H1 (cell line): ENCODE results near the gene ARID4B. TPM values are rescaled to one million over a fixed set of nuclear protein-coding genes. Genes with fewer than 3 reads are reported as not detected.

Experiments
- CTCF ChIA-PET: fragments of 300-600 bp; sonication (Branson Sonifier 250); formaldehyde crosslinking; loops from one replicate; lab custom pipeline; 2021; ENCODE audit not compliant: partially characterized antibody; lab: Charles Lee
- POLR2A ChIA-PET: fragments of 300-600 bp; sonication (Branson Sonifier 250); formaldehyde crosslinking; loops from one replicate; lab custom pipeline; 2021; ENCODE audit warnings: inconsistent platforms; ENCODE audit not compliant: partially characterized antibody; lab: Charles Lee
- DNase-seq, 2 experiments: peaks; one replicate each; pipeline versions ENCODE4 v3.0.0 to v3.0.0-alpha.2; 2010 to 2022; ENCODE audit warnings: low spot score in 2 of 2, low read depth in 1 of 2, mixed read lengths in 1 of 2
- FAIRE-seq: peaks from 2 replicates; lab custom pipeline; 2011; peaks lifted over from hg19 to GRCh38; lab: Jason Lieb, UNC
- H2AFZ ChIP-seq: 2 replicates; pipeline ENCODE4 v1.8.1; 2012; ENCODE audit warnings: low read length, inconsistent platforms
- H2AK5ac ChIP-seq: 2 replicates; pipeline ENCODE4 v1.6.1; 2013; ENCODE audit warnings: low read depth, low read length
- H2BK120ac ChIP-seq: replicated peaks from 2 replicates; pipeline ENCODE3; 2013; ENCODE audit warnings: low read depth, low read length, inconsistent platforms
- H2BK12ac ChIP-seq: 2 replicates; pipeline ENCODE4 v1.6.1; 2013; ENCODE audit warnings: low read depth, low read length
- H2BK15ac ChIP-seq: 2 replicates; pipeline ENCODE4 v1.6.1; 2013; ENCODE audit warnings: low read length
- H2BK20ac ChIP-seq: 2 replicates; pipeline ENCODE4 v1.6.1; 2013; ENCODE audit warnings: low read length
- H2BK5ac ChIP-seq: 2 replicates; pipeline ENCODE4 v1.6.1; 2013; ENCODE audit warnings: low read depth, low read length
- H3K14ac ChIP-seq: 2 replicates; pipeline ENCODE4 v1.6.1; 2013; ENCODE audit warnings: inconsistent platforms; ENCODE audit not compliant: insufficient read length
- H3K18ac ChIP-seq: 2 replicates; pipeline ENCODE4 v1.6.1; 2013; ENCODE audit warnings: low read length; ENCODE audit errors: extremely low read depth
- H3K23ac ChIP-seq: 2 replicates; pipeline ENCODE4 v1.6.1; 2013; ENCODE audit warnings: inconsistent platforms; ENCODE audit not compliant: insufficient read length
- H3K23me2 ChIP-seq: 2 replicates; pipeline ENCODE4 v1.6.1; 2013; ENCODE audit warnings: low read depth, low read length
- H3K27ac ChIP-seq: 2 replicates; pipeline ENCODE4 v1.6.1; 2011; ENCODE audit warnings: low read depth, low read length, inconsistent platforms
- H3K27me3 ChIP-seq, 4 experiments: replicated peaks in 1 of 4; 1 replicate in 1 of 4; 2 replicates in 3 of 4; pipeline versions ENCODE4 v1.6.1 to v1.8.1; 2011 to 2013; ENCODE audit warnings: low read length in 3 of 4, mild to moderate bottlenecking in 3 of 4, inconsistent platforms in 2 of 4, mixed read lengths in 2 of 4, moderate library complexity in 1 of 4; ENCODE audit not compliant: control insufficient read depth in 3 of 4, insufficient read depth in 3 of 4; ENCODE audit errors: extremely low read depth in 1 of 4
- H3K36me3 ChIP-seq, 4 experiments: 2 replicates each; pipeline versions ENCODE4 v1.6.1 to v1.8.1; 2011 to 2013; ENCODE audit warnings: mild to moderate bottlenecking in 4 of 4, low read length in 3 of 4, moderate library complexity in 2 of 4, control low read depth in 1 of 4, inconsistent platforms in 1 of 4; ENCODE audit not compliant: insufficient read depth in 4 of 4, control insufficient read depth in 2 of 4
- H3K4ac ChIP-seq: replicated peaks from 2 replicates; pipeline ENCODE3; 2013; ENCODE audit warnings: low read length, low read depth, mixed read lengths, inconsistent platforms; ENCODE audit not compliant: insufficient read length
- H3K4me1 ChIP-seq, 4 experiments: replicated peaks in 1 of 4; 1 replicate in 1 of 4; 2 replicates in 3 of 4; pipeline versions ENCODE4 v1.6.1 to v1.8.1; 2011 to 2013; ENCODE audit warnings: low read length in 3 of 4, inconsistent platforms in 2 of 4, mixed read lengths in 1 of 4; ENCODE audit not compliant: insufficient read depth in 4 of 4, control insufficient read depth in 3 of 4
- H3K4me2 ChIP-seq, 2 experiments: 2 replicates each; pipeline versions ENCODE4 v1.6.1 to v1.8.1; 2011 to 2013; ENCODE audit warnings: low read depth in 2 of 2, low read length in 2 of 2, control low read depth in 1 of 2, inconsistent platforms in 1 of 2, mild to moderate bottlenecking in 1 of 2; ENCODE audit not compliant: insufficient read depth in 1 of 2
- H3K4me3 ChIP-seq, 4 experiments: fragments of 200-600, 300-600 bp in 1 of 4; sonication (generic), shearing (Covaris generic), sonication (Bioruptor Twin) in 1 of 4; 2 replicates each; pipeline versions ENCODE4 v1.5.1 to v1.8.1; 2011 to 2016; ENCODE audit warnings: low read length in 4 of 4, low read depth in 3 of 4, control low read depth in 2 of 4, inconsistent platforms in 2 of 4, mild to moderate bottlenecking in 2 of 4, mixed read lengths in 1 of 4, moderate library complexity in 1 of 4; ENCODE audit not compliant: insufficient read depth in 2 of 4; ENCODE audit errors: extremely low read depth in 1 of 4
- H3K56ac ChIP-seq: replicated peaks from 2 replicates; pipeline ENCODE3; 2013; ENCODE audit warnings: low read depth, mild to moderate bottlenecking, mixed read lengths, low read length, inconsistent platforms; ENCODE audit not compliant: insufficient read length
- H3K79me1 ChIP-seq: 2 replicates; pipeline ENCODE4 v1.6.1; 2013; ENCODE audit warnings: low read depth, low read length, control low read depth
- H3K79me2 ChIP-seq, 2 experiments: 2 replicates each; pipeline versions ENCODE4 v1.6.1 to v1.8.1; 2012 to 2013; ENCODE audit warnings: low read length in 2 of 2, mild to moderate bottlenecking in 2 of 2, inconsistent platforms in 1 of 2; ENCODE audit not compliant: insufficient read depth in 2 of 2, control insufficient read depth in 1 of 2
- H3K9ac ChIP-seq, 4 experiments: replicated peaks in 1 of 4; 1 replicate in 1 of 4; 2 replicates in 3 of 4; pipeline versions ENCODE4 v1.6.1 to v1.8.1; 2011 to 2013; ENCODE audit warnings: low read depth in 3 of 4, low read length in 3 of 4, control low read depth in 2 of 4, mild to moderate bottlenecking in 2 of 4, moderate library complexity in 2 of 4, inconsistent platforms in 1 of 4; ENCODE audit errors: extremely low read depth in 1 of 4
- H3K9me3 ChIP-seq, 2 experiments: 2 replicates each; pipeline versions ENCODE4 v1.6.1 to v1.8.1; 2012 to 2013; ENCODE audit warnings: mild to moderate bottlenecking in 2 of 2, moderate library complexity in 2 of 2, control low read depth in 1 of 2, inconsistent platforms in 1 of 2, low read depth in 1 of 2, low read length in 1 of 2, mixed read lengths in 1 of 2; ENCODE audit not compliant: insufficient read depth in 2 of 2
- H4K20me1 ChIP-seq, 2 experiments: replicated peaks in 1 of 2; 2 replicates each; pipeline versions ENCODE3 to v1.8.1; 2011 to 2013; ENCODE audit warnings: inconsistent platforms in 2 of 2, low read length in 2 of 2, mild to moderate bottlenecking in 1 of 2; ENCODE audit not compliant: insufficient read depth in 2 of 2, control insufficient read depth in 1 of 2
- H4K5ac ChIP-seq: 2 replicates; pipeline ENCODE4 v1.6.1; 2013; ENCODE audit warnings: low read length, low read depth, mixed read lengths, inconsistent platforms; ENCODE audit not compliant: insufficient read length
- H4K8ac ChIP-seq: 2 replicates; pipeline ENCODE4 v1.8.0; 2013; ENCODE audit warnings: mild to moderate bottlenecking, moderate library complexity, low read length, inconsistent platforms; ENCODE audit not compliant: insufficient read depth; ENCODE audit errors: extremely low read depth
- H4K91ac ChIP-seq: replicated peaks from 2 replicates; pipeline ENCODE3; 2013; ENCODE audit warnings: low read length, mixed read lengths, inconsistent platforms; ENCODE audit not compliant: insufficient read length
- GTF2F1 ChIP-seq: IDR thresholded peaks from 2 replicates; pipeline ENCODE4 v1.6.1; 2012; ENCODE audit warnings: low read depth, low read length, improper control_type of control experiment, borderline replicate concordance
- JUN ChIP-seq: IDR thresholded peaks from 2 replicates; pipeline ENCODE4 v1.6.1; 2011; ENCODE audit warnings: low read depth, mild to moderate bottlenecking, improper control_type of control experiment, low read length
- KDM4A ChIP-seq: IDR thresholded peaks from one replicate; pipeline ENCODE4 v1.7.1; 2012; ENCODE audit warnings: low read depth, mild to moderate bottlenecking, moderate library complexity, low read length, inconsistent platforms; ENCODE audit not compliant: severe bottlenecking
- NRF1 ChIP-seq: IDR thresholded peaks from 2 replicates; pipeline ENCODE4 v1.6.1; 2011; ENCODE audit warnings: mild to moderate bottlenecking, low read depth, low read length, improper control_type of control experiment
- PHF8 ChIP-seq: fragments of 200-600 bp; sonication (generic); conservative IDR thresholded peaks from 2 replicates; pipeline ENCODE4 v1.7.1; 2012; ENCODE audit warnings: low read depth, mild to moderate bottlenecking, inconsistent platforms, low read length, moderate library complexity
- POLR2AphosphoS5 ChIP-seq: IDR thresholded peaks from 2 replicates; pipeline ENCODE4 v1.6.1; 2011; ENCODE audit warnings: low read depth, low read length
- SIRT6 ChIP-seq: IDR thresholded peaks from one replicate; pipeline ENCODE4 v1.7.1; 2012; ENCODE audit warnings: low read length, inconsistent platforms
- SRF ChIP-seq: IDR thresholded peaks from 2 replicates; pipeline ENCODE4 v1.6.1; 2011; ENCODE audit warnings: mild to moderate bottlenecking, low read depth, low read length, moderate library complexity
- SUZ12 ChIP-seq: fragments of 200-600 bp; sonication (generic); IDR thresholded peaks from 2 replicates; pipeline ENCODE4 v1.6.1; 2012; ENCODE audit warnings: mild to moderate bottlenecking, inconsistent platforms, low read length, moderate library complexity, mixed read lengths
- WGBS, 2 experiments: shearing (Covaris generic) in 1 of 2; methylation state at CpG; one replicate each; pipeline versions ENCODE4 v1.1.6 to v1.1.7; 2013 to 2015; ENCODE audit warnings: low lambda C conversion rate in 2 of 2, mixed read lengths in 2 of 2, inconsistent platforms in 1 of 2, low coverage in 1 of 2, missing lambda C conversion rate in 1 of 2; ENCODE audit not compliant: insufficient replicate concordance in 2 of 2, insufficient coverage in 1 of 2, insufficient read length in 1 of 2; ENCODE audit errors: extremely low coverage in 1 of 2, missing lambda C conversion rate in 1 of 2; 5-methylcytosine and 5-hydroxymethylcytosine counted together
- polyA plus RNA-seq, 7 experiments: library from polyadenylated mRNA; depleted of rRNA in 3 of 7; stranded (reverse) in 5 of 7; unstranded in 2 of 7; fragments of >200 nt in 5 of 7; fragments of 200-250 nt in 2 of 7; gene quantifications; 1 replicate in 5 of 7; 2 replicates in 1 of 7; 4 replicates in 1 of 7; pipeline versions ENCODE4 v1.2.1 to v1.2.3, GENCODE V29; 2011 to 2013; ENCODE audit warnings: missing spikeins in 2 of 7, mixed read lengths in 2 of 7
- total RNA-seq: library from RNA; stranded (reverse); fragmentation: NEBNext Ultra II Directional; extraction: Animal tissue kit (Norgen Biotek cat#: 25700); gene quantifications from 2 replicates; pipeline ENCODE4 v1.2.1, GENCODE V29; 2021

The ARID4B gene
- total and polyA plus RNA-seq, 2 of the 8 experiments (the other 6 are each of a cell fraction or from before 2014, with no cell fraction given), result 5.1 to 28.8 TPM

DNA sequence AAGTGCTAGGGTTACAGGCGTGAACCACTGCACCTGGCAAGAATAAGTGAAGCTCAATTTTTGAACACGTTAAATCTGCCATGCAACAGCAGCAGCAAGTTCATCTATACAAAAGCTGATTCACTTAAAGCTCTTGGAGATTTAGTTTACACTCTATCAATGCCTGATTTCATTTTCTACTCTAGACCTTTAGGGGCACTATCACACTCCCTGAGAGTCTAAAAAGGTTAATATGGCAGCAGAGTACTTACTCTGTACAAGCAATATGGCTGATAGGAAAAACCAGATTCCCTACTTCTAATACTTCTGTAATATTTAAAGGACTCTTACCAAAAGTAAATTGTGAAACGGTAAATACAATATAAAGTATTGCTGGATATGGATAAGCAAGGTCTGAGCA is 171.7 kb downstream of the ARID4B start:
- H3K14ac ChIP-seq, result no peak overlapping the region
- H3K23ac ChIP-seq, result no peak overlapping the region
- no peaks in the 10 kb centered on the region for H3K27me3 ChIP-seq
- no peak overlapping the region for H2AK5ac ChIP-seq
- ChIA-PET CTCF (interaction anchor here (0.6 to 2.3 kb wide), 8 partner anchors 9 to 260 kb away, joined by 3 to 7 read pairs (median 4); no protein-coding TSS in a partner anchor), POLR2A (interaction anchor here (1.0 to 2.3 kb wide), 6 partner anchors 9 to 34 kb away, joined by 3 to 18 read pairs (median 5); no protein-coding TSS in a partner anchor)
- H2BK12ac ChIP-seq, result no peak overlapping the region
- no peak overlapping the region for H3K9ac ChIP-seq
- H3K4me2 ChIP-seq, result no peak overlapping the region
- no peak for DNase-seq
- peaks cover 1% of the 10 kb centered on the region; the same call in 1 of the 2 replicates for H3K23me2 ChIP-seq
- no peak overlapping the region for H2BK15ac ChIP-seq
- H3K9me3 ChIP-seq, result no peaks in the 10 kb centered on the region
- 88% methylated on average over 3 of the region's 3 CpGs; no CpG with 5 or more reads in 1 of the 2 experiments for WGBS, 2 experiments
- H3K36me3 ChIP-seq, result peaks cover 18 to 64% (median 49%) of the 10 kb centered on the region in 4 experiments
- no peak overlapping the region for H4K5ac ChIP-seq
- H3K4me3 ChIP-seq, result no peak overlapping the region
- no peak overlapping the region for H2BK20ac ChIP-seq
- H4K20me1 ChIP-seq, result peaks cover 0 to 4% of the 10 kb centered on the region in 2 experiments
- H3K79me2 ChIP-seq, result peaks cover 0 to 30% of the 10 kb centered on the region in 2 experiments; a peak in 2 of 4 replicates
- no peak overlapping the region for H3K4ac ChIP-seq
- H4K91ac ChIP-seq, result no peak overlapping the region
- no peak overlapping the region for H3K56ac ChIP-seq
- H2AFZ ChIP-seq, result no peak overlapping the region
- no peak overlapping the region for H3K27ac ChIP-seq
- H2BK120ac ChIP-seq, result no peak overlapping the region
- no peak overlapping the region for H2BK5ac ChIP-seq
- H3K79me1 ChIP-seq, result no peaks in the 10 kb centered on the region; the same call in 1 of the 2 replicates
- H3K4me1 ChIP-seq, result peaks cover 0 to 2% (median 0%) of the 10 kb centered on the region in 4 experiments; a peak in 2 of 7 replicates
- H3K18ac ChIP-seq, result no peak overlapping the region
- FAIRE-seq, result no peak
- no peak overlapping the region for H4K8ac ChIP-seq
- no peak for TF ChIP-seq KDM4A
- TF ChIP-seq SRF, result no peak
- no peak for TF ChIP-seq SUZ12
- TF ChIP-seq NRF1, result no peak
- no peak for TF ChIP-seq PHF8
- TF ChIP-seq JUN, result no peak
- no peak for TF ChIP-seq SIRT6
- no peak for TF ChIP-seq GTF2F1
- TF ChIP-seq POLR2AphosphoS5, result no peak
